Fibroblast of lung (primary cell): ENCODE measurements around the gene POU2F2.

Experiments
- EZH2 ChIP-seq: IDR thresholded peaks from 2 replicates; pipeline ENCODE4 v1.5.1; 2012; ENCODE audit warnings: low read length, control low read depth, mild to moderate bottlenecking; ENCODE audit errors: missing control alignments
- TF ChIP-seq, protein P1 (sequence below), 2 donors: IDR thresholded peaks in 1 of 2; conservative IDR thresholded peaks in 1 of 2; 1 replicate in 1 of 2; 2 replicates in 1 of 2; pipeline ENCODE4 v1.5.1; 2011 to 2012; ENCODE audit warnings: low read length in 2 of 2, control low read depth in 1 of 2, inconsistent platforms in 1 of 2, low read depth in 1 of 2, mild to moderate bottlenecking in 1 of 2

DNA sequence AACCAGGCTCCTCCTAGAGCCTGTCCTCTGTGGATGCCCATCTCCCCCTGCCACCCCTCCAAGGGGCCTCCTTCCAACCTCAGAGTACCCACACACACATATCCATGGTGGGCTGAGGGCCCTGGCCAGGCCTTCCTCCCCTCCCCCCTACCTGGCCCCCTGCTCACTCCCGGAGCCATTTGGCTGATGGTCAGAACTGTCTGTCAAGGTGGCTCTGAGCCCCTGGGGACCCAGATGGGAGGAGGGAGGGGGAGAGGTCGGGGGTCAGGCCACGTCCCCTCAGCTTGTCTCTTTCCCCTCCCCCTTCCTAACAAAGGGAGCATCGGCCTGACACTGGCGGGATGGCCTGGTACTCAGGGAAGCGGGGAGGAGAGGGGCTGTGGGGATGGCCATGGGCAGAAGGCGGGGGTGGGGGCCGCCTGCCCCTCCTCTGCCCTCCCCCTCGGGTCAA lies 18.7 kb upstream of the POU2F2 start:
- TF ChIP-seq, protein P1, sequence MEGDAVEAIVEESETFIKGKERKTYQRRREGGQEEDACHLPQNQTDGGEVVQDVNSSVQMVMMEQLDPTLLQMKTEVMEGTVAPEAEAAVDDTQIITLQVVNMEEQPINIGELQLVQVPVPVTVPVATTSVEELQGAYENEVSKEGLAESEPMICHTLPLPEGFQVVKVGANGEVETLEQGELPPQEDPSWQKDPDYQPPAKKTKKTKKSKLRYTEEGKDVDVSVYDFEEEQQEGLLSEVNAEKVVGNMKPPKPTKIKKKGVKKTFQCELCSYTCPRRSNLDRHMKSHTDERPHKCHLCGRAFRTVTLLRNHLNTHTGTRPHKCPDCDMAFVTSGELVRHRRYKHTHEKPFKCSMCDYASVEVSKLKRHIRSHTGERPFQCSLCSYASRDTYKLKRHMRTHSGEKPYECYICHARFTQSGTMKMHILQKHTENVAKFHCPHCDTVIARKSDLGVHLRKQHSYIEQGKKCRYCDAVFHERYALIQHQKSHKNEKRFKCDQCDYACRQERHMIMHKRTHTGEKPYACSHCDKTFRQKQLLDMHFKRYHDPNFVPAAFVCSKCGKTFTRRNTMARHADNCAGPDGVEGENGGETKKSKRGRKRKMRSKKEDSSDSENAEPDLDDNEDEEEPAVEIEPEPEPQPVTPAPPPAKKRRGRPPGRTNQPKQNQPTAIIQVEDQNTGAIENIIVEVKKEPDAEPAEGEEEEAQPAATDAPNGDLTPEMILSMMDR (conservative IDR thresholded peaks at IDR 0.05 in 1 of 2, IDR thresholded peaks at IDR 0.05 in 1 of 2; ENCODE audit: low read depth in 1 of 2, low read length in 2 of 2): no peak
- TF ChIP-seq EZH2: no peak
